Endothelial cell (in vitro differentiated cells): ENCODE data around the gene UQCRQ. TPM values are rescaled to one million over a fixed set of nuclear protein-coding genes. Genes with fewer than 3 reads are reported as not detected.

ENCODE experiments used
- DNase-seq: peaks from one replicate; pipeline ENCODE4 v3.0.0; 2021; ENCODE audit warnings: low spot score
- H3K27ac Mint-ChIP-seq: one replicate; pipeline ENCODE4 v1.8.0; 2021; ENCODE audit warnings: mixed read lengths, inconsistent platforms; ENCODE audit not compliant: unreplicated experiment
- H3K27me3 Mint-ChIP-seq: one replicate; pipeline ENCODE4 v1.8.0; 2021; ENCODE audit warnings: mild to moderate bottlenecking, moderate library complexity, mixed read lengths, inconsistent platforms; ENCODE audit not compliant: unreplicated experiment
- H3K36me3 Mint-ChIP-seq: one replicate; pipeline ENCODE4 v1.8.0; 2021; ENCODE audit warnings: mild to moderate bottlenecking, low read depth, mixed read lengths, inconsistent platforms; ENCODE audit not compliant: unreplicated experiment
- H3K4me1 Mint-ChIP-seq: one replicate; pipeline ENCODE4 v1.8.0; 2021; ENCODE audit warnings: mild to moderate bottlenecking, mixed read lengths, inconsistent platforms; ENCODE audit not compliant: unreplicated experiment
- H3K4me3 Mint-ChIP-seq: one replicate; pipeline ENCODE4 v1.8.0; 2021; ENCODE audit warnings: mild to moderate bottlenecking, mixed read lengths, inconsistent platforms; ENCODE audit not compliant: unreplicated experiment
- H3K9me3 Mint-ChIP-seq: one replicate; pipeline ENCODE4 v1.8.0; 2021; ENCODE audit warnings: mixed read lengths, inconsistent platforms; ENCODE audit not compliant: unreplicated experiment
- CTCF ChIP-seq: fragments of 200-600 bp; sonication (generic); IDR thresholded peaks from one replicate; pipeline ENCODE4 v1.5.0; 2021; ENCODE audit warnings: antibody characterized with exemption; ENCODE audit not compliant: unreplicated experiment
- total RNA-seq: library from RNA; stranded (reverse); fragmentation: NEBNext Ultra II Directional; extraction: Animal tissue kit (Norgen Biotek cat#: 25700); gene quantifications from one replicate; pipeline ENCODE4 v1.2.1, GENCODE V29; 2021; ENCODE audit not compliant: unreplicated experiment

Gene UQCRQ
- total RNA-seq, 1 donor from 2014 or later = 152 TPM

- Mint-ChIP-seq H3K27ac (no peak overlapping the region), H3K4me3 (peak overlapping the region; percentile 47), H3K9me3 (no peaks in the 10 kb centered on the region), H3K36me3 (no peaks in the 10 kb centered on the region), H3K27me3 (peaks cover 8% of the 10 kb centered on the region), H3K4me1 (peaks cover 5% of the 10 kb centered on the region)
- DNase-seq = no peak
- TF ChIP-seq CTCF = no peak
Measured at GRCh38 chr5:132821791-132822190, 44.7 kb upstream of the UQCRQ start.

GRCh38 chr5:132822650-132823480, 43.6 kb upstream of the UQCRQ start:
- H3K36me3 Mint-ChIP-seq = no peaks in the 10 kb centered on the region
- TF ChIP-seq CTCF = no peak
- no peak for DNase-seq
- no peak overlapping the region for H3K27ac Mint-ChIP-seq
- peaks cover 9% of the 10 kb centered on the region for H3K4me1 Mint-ChIP-seq
- no peaks in the 10 kb centered on the region for H3K9me3 Mint-ChIP-seq
- H3K4me3 Mint-ChIP-seq = no peak overlapping the region
- peaks cover 13% of the 10 kb centered on the region for H3K27me3 Mint-ChIP-seq

GRCh38 chr5:132823481-132824050, 42.9 kb upstream of the UQCRQ start:
- Mint-ChIP-seq H3K27me3 (peaks cover 13% of the 10 kb centered on the region), H3K9me3 (no peaks in the 10 kb centered on the region)

GRCh38 chr5:132824426-132824825, 42.0 kb upstream of the UQCRQ start:
- no peak for TF ChIP-seq CTCF
- H3K36me3 Mint-ChIP-seq = peaks cover 4% of the 10 kb centered on the region
- no peak for DNase-seq
- peaks cover 13% of the 10 kb centered on the region for H3K27me3 Mint-ChIP-seq
- H3K4me1 Mint-ChIP-seq = peaks cover 13% of the 10 kb centered on the region
- H3K27ac Mint-ChIP-seq = no peak overlapping the region
- no peak overlapping the region for H3K4me3 Mint-ChIP-seq
- H3K9me3 Mint-ChIP-seq = no peaks in the 10 kb centered on the region

More at GRCh38 chr5:132823481-132824050, 42.9 kb upstream of the UQCRQ start:
- Mint-ChIP-seq H3K27ac (no peak overlapping the region), H3K36me3 (no peaks in the 10 kb centered on the region), H3K4me3 (no peak overlapping the region), H3K4me1 (peaks cover 9% of the 10 kb centered on the region)
- DNase-seq = no peak
- TF ChIP-seq CTCF = no peak
